Sigmoid colon (tissue), 4 donors: ENCODE results near the gene SERPINB6.

ENCODE experiments used
- CTCF ChIP-seq, 4 experiments: fragments of 450-650 bp in 3 of 4; fragments of 200-600 bp in 1 of 4; IDR thresholded peaks; one replicate each; pipeline ENCODE4 v1.5.1; 2016 to 2019; ENCODE audit warnings: antibody characterized with exemption in 4 of 4, mild to moderate bottlenecking in 3 of 4, moderate library complexity in 2 of 4
- POLR2A ChIP-seq, 2 donors: fragments of 450-650 bp; IDR thresholded peaks; one replicate each; pipeline ENCODE4 v1.6.1; 2016; ENCODE audit warnings: antibody characterized with exemption in 2 of 2, mild to moderate bottlenecking in 2 of 2, moderate library complexity in 2 of 2
- POLR2AphosphoS5 ChIP-seq, 4 donors: sonication (generic); formaldehyde crosslinking; IDR thresholded peaks; one replicate each; pipeline ENCODE4 v1.6.1; 2017; ENCODE audit warnings: antibody characterized with exemption in 4 of 4

GRCh38 chr6:2945153-2945452 is 26.3 kb downstream of the SERPINB6 start:
- TF ChIP-seq CTCF (IDR thresholded peaks at IDR 0.05) (no peak), POLR2AphosphoS5 (IDR thresholded peaks at IDR 0.05) (no peak), POLR2A (IDR thresholded peaks at IDR 0.05) (no peak)
